Activated T-helper 17 cell treated with anti-CD3 and anti-CD28 coated beads, Interleukin-2, amount 50 U/mL, for 72 hours (primary cell): ENCODE results near the gene VAPA. TPM values are rescaled to one million over a fixed set of nuclear protein-coding genes. Genes with fewer than 3 reads are reported as not detected.

Experiments
- ATAC-seq: fragments of 150-1000 bp; cut with Tn5 transposase; replicated peaks from 2 replicates; pipeline ENCODE4 v1.10.0; 2021; ENCODE audit warnings: mild to moderate bottlenecking, moderate library complexity
- H3K27ac Mint-ChIP-seq: one replicate; pipeline ENCODE4 v1.8.0; 2022; ENCODE audit warnings: mixed read lengths
- H3K27me3 Mint-ChIP-seq: one replicate; pipeline ENCODE4 v1.8.0; 2022; ENCODE audit warnings: mixed read lengths
- H3K36me3 Mint-ChIP-seq: one replicate; pipeline ENCODE4 v1.8.0; 2022; ENCODE audit warnings: low read depth, mild to moderate bottlenecking, mixed read lengths
- H3K4me1 Mint-ChIP-seq: one replicate; pipeline ENCODE4 v1.8.0; 2022; ENCODE audit warnings: mixed read lengths
- H3K4me3 Mint-ChIP-seq: one replicate; pipeline ENCODE4 v1.8.0; 2022; ENCODE audit warnings: mild to moderate bottlenecking, mixed read lengths
- H3K9me3 Mint-ChIP-seq: one replicate; pipeline ENCODE4 v1.8.0; 2022; ENCODE audit warnings: mixed read lengths
- total RNA-seq, 2 donors: library from RNA; stranded (reverse); gene quantifications; one replicate each; pipeline ENCODE4 v1.2.3, GENCODE V29; 2022

Gene VAPA
- total RNA-seq, 2 donors from 2014 or later: 135 to 185 TPM

DNA sequence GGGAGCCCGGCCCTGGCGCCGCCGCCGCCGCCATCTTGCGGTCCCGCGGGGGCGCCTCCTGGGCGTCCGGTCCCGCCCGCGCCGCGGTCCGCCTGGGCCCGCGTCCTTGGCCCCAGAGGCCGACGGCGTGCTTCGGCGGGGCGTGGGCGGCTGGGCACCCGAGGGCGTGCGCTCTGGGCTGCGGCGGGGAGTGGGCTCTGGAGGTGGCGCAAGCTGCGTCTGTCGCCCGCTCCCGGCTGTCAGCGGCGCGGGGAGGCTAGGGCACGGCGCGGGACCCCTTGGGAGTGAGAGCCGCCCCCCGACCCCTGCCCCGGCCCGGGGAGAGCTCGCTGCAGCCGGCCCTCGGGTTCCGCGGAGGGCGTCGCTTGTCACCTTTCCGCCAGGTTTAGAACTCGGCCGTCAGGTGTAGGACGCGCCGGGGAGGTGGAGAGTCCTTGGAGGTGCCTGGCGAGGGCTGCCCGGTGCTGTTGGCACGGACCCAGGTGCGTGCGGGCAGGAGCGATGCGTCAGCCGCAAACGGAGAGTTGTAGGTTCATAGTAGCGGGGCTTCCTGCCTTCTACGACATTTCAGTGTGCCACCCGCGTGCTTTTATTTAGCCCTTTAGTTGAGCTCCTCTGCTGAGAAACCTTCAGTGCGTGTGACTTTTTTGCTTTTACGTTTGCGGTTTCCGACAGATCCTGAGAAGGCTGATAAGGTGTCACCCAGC, 921 bp downstream of the VAPA start:
- Mint-ChIP-seq H3K9me3 (no peaks in the 10 kb centered on the region), H3K36me3 (peaks cover 18% of the 10 kb centered on the region), H3K4me1 (peaks cover 16% of the 10 kb centered on the region), H3K27ac (peak overlapping the region; percentile 93), H3K4me3 (peak overlapping the region; percentile 85), H3K27me3 (no peaks in the 10 kb centered on the region)
- peak; percentile 33 for ATAC-seq

- no peak for ATAC-seq
These were observed 1.7 kb downstream of the VAPA start for GRCh38 chr18:9915291-9916076.

GRCh38 chr18:9916077-9916639, 2.3 kb downstream of the VAPA start:
- ATAC-seq: peak; percentile 2
- H3K4me3 Mint-ChIP-seq: peak overlapping the region; percentile 85
- H3K4me1 Mint-ChIP-seq: peaks cover 16% of the 10 kb centered on the region
- H3K9me3 Mint-ChIP-seq: no peaks in the 10 kb centered on the region
- peak overlapping the region; percentile 93 for H3K27ac Mint-ChIP-seq
- H3K36me3 Mint-ChIP-seq: peaks cover 18% of the 10 kb centered on the region
- H3K27me3 Mint-ChIP-seq: no peaks in the 10 kb centered on the region

More at GRCh38 chr18:9915291-9916076, 1.7 kb downstream of the VAPA start:
- Mint-ChIP-seq H3K4me1 (peaks cover 16% of the 10 kb centered on the region), H3K27ac (peak overlapping the region; percentile 93), H3K27me3 (no peaks in the 10 kb centered on the region), H3K36me3 (peaks cover 18% of the 10 kb centered on the region), H3K9me3 (no peaks in the 10 kb centered on the region), H3K4me3 (peak overlapping the region; percentile 85)

DNA sequence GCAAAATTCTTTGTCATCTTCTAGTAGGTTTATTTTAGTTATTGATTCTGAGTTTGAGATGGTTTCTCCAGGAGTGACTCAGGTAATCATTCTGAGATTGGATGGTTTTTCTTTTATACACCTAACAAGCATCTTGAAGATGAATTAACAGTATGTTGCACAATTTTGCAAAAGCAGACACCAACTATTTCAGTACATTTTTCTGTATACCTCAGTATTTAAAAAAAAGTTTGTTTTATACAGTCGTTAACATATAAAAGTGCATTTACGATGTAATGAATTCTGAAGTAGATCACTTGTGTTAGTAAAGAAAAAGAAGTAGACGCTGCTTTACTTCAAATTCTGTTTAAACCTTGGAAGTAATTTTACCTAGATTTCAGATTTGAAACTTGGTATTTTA, 3.0 kb downstream of the VAPA start:
- Mint-ChIP-seq H3K27ac (peak overlapping the region; percentile 93), H3K36me3 (peaks cover 18% of the 10 kb centered on the region), H3K4me1 (peaks cover 16% of the 10 kb centered on the region), H3K4me3 (peak overlapping the region; percentile 85), H3K9me3 (no peaks in the 10 kb centered on the region), H3K27me3 (no peaks in the 10 kb centered on the region)
- ATAC-seq: no peak

- Mint-ChIP-seq H3K27ac (no peak overlapping the region), H3K27me3 (no peaks in the 10 kb centered on the region)
These were observed 4.3 kb downstream of the VAPA start for GRCh38 chr18:9918016-9918680.

GRCh38 chr18:9919564-9920232, 5.9 kb downstream of the VAPA start:
- Mint-ChIP-seq H3K36me3 (peaks cover 18% of the 10 kb centered on the region), H3K27me3 (no peaks in the 10 kb centered on the region), H3K27ac (no peak overlapping the region), H3K4me1 (peaks cover 26% of the 10 kb centered on the region), H3K4me3 (no peak overlapping the region), H3K9me3 (no peaks in the 10 kb centered on the region)
- peak; percentile 35 for ATAC-seq

More at GRCh38 chr18:9918016-9918680, 4.3 kb downstream of the VAPA start:
- Mint-ChIP-seq H3K4me3 (no peak overlapping the region), H3K36me3 (peaks cover 18% of the 10 kb centered on the region), H3K4me1 (peaks cover 21% of the 10 kb centered on the region), H3K9me3 (no peaks in the 10 kb centered on the region)
- ATAC-seq: no peak

DNA sequence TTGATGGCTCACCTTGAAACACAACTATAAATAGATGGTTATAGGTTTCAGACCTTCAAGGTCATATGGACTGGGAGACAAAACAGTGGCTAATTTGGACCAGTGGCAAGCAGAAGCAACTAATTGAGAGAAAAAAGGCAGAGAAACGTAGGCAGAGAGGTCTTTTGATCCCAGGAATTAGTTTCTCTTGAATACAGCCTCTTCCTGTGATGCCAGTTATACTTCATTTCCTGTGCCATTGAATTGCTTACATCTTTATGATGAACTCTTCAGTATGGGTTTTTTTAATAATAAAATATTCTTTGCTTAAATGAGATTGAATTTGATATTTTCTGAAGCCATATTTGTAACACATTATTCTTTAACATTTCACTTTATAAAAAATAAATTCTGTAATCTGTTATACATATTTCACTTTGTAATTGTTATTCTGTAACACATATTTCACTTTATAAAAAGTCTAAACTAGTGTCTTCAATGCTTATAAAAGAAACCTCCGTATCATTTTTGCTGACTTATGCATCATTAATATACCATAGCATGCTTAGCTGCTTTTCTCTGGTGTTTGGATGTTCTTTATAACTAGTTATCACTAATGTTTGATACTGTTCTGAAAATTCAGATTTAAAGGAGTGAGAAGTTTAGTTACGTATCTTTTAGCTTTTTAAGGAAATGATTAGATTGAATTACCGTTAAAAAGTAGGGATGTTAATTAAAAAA, 8.9 kb downstream of the VAPA start:
- Mint-ChIP-seq H3K27me3 (no peaks in the 10 kb centered on the region), H3K9me3 (no peaks in the 10 kb centered on the region), H3K4me1 (peaks cover 26% of the 10 kb centered on the region), H3K4me3 (peak overlapping the region; percentile 25), H3K27ac (no peak overlapping the region), H3K36me3 (no peaks in the 10 kb centered on the region)
- no peak for ATAC-seq

DNA sequence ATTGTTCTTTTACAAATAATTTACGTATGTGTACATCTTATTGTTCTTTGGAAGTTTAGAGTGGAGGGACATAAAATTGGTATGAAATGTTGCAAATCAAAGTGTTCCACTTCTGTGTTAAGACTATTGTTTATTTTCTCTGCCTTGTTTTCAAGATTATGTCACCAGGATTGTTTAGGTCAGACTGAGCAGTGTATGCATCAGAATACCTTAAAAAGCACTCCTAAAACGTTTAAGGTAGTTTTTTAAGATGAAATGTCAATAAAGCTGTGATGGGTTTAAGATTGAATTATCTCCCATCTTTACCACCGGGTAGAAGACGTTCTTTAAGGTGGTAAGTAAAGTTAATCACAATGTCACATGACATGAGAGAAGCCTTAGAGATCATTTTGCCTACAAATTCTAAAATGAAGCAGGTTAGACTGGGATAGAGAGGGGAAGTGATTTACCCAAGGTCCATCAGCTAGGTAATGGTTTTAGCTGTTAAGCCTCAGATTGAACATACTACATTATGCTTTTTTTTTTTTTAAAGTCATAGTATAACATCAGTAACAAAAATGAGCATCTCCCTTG, 10.6 kb downstream of the VAPA start:
- H3K4me3 Mint-ChIP-seq: peak overlapping the region; percentile 28
- peak overlapping the region; percentile 20 for H3K27ac Mint-ChIP-seq
- H3K36me3 Mint-ChIP-seq: no peaks in the 10 kb centered on the region
- H3K9me3 Mint-ChIP-seq: no peaks in the 10 kb centered on the region
- no peak for ATAC-seq
- H3K27me3 Mint-ChIP-seq: no peaks in the 10 kb centered on the region
- H3K4me1 Mint-ChIP-seq: peaks cover 35% of the 10 kb centered on the region

DNA sequence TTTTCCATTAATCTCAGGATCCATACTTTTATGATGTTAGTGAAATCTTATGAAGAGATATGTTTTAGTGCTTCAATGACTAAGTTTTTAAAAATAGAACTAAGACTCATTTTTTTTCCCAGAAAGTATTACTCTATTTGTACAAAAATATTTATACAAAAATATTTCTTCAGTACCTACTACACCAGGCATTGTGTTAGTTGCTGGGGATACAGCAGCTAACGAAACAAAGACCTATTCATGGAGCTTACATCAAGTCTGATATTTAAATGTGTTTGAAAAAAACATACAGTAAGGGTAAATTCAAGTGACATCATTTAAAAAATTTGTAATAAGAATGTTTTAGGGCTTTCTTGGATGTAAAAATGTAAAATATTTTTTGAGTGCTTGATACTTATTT, 11.6 kb downstream of the VAPA start:
- no peaks in the 10 kb centered on the region for H3K27me3 Mint-ChIP-seq
- H3K4me3 Mint-ChIP-seq: no peak overlapping the region
- no peaks in the 10 kb centered on the region for H3K9me3 Mint-ChIP-seq
- H3K4me1 Mint-ChIP-seq: peaks cover 35% of the 10 kb centered on the region
- H3K27ac Mint-ChIP-seq: no peak overlapping the region
- no peak for ATAC-seq
- no peaks in the 10 kb centered on the region for H3K36me3 Mint-ChIP-seq

GRCh38 chr18:9925795-9926194, 12.0 kb downstream of the VAPA start:
- H3K36me3 Mint-ChIP-seq: no peaks in the 10 kb centered on the region
- H3K9me3 Mint-ChIP-seq: no peaks in the 10 kb centered on the region
- peaks cover 35% of the 10 kb centered on the region for H3K4me1 Mint-ChIP-seq
- ATAC-seq: no peak
- H3K4me3 Mint-ChIP-seq: peak overlapping the region; percentile 44
- H3K27ac Mint-ChIP-seq: no peak overlapping the region
- no peaks in the 10 kb centered on the region for H3K27me3 Mint-ChIP-seq

DNA sequence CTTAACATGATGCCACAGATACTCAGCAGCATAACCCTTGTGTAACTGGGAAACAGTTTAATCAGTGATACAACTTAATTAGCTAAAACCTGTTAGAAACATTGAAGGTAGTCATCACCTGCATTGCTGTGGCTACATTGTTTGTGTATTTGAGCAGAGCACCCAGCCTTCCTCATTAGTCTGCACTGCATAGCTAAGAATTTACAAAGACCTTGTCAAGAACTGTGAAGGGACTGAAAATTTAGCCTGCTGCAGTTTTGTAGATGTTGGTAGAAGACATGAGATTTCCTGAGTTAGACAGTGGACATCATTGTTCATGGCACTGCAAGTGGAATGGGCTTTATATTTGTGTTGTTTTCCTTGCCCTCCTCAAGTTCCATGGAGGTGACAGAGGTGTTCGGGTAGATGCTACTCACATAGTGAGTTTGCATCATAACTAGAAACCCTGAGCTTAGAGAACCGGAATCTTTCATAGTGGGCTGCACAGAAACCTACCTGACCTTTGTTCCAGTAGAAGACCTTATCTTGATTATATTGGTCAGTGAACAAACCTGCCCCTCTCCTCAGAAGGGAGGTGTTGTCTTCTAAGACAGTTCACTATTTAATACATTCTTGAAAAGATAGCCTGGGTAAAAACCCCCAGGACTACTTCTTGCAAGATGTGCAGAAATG, 12.5 kb downstream of the VAPA start:
- Mint-ChIP-seq H3K27ac (no peak overlapping the region), H3K36me3 (peaks cover 4% of the 10 kb centered on the region), H3K4me1 (peaks cover 35% of the 10 kb centered on the region), H3K4me3 (peak overlapping the region; percentile 44), H3K27me3 (no peaks in the 10 kb centered on the region), H3K9me3 (no peaks in the 10 kb centered on the region)
- peak; percentile 74 for ATAC-seq

- Mint-ChIP-seq H3K27me3 (no peaks in the 10 kb centered on the region), H3K4me1 (peaks cover 35% of the 10 kb centered on the region), H3K9me3 (no peaks in the 10 kb centered on the region), H3K27ac (no peak overlapping the region), H3K36me3 (peaks cover 10% of the 10 kb centered on the region), H3K4me3 (peak overlapping the region; percentile 44)
- ATAC-seq: no peak
These were observed 13.2 kb downstream of the VAPA start for GRCh38 chr18:9926977-9927376.
